ENCODE results near the gene CISD3.

- TF ChIP-seq POLR2AphosphoS5 (IDR thresholded peaks at IDR 0.05; ENCODE audit: low read depth, low read length) (no peak), REST (IDR thresholded peaks at IDR 0.05; ENCODE audit: insufficient read depth in 1 of 2, low read depth in 2 of 2, low read length in 2 of 2) (no peak), SIN3A (IDR thresholded peaks at IDR 0.05; ENCODE audit: borderline replicate concordance, insufficient read depth, low read length) (no peak)
These were observed 16.6 kb upstream of the CISD3 start for GRCh38 chr17:38713456-38714075.
